ENCODE measurements around the gene CHADL. TPM values are rescaled to one million over a fixed set of nuclear protein-coding genes. Genes with fewer than 3 reads are reported as not detected.
"Not testable (repeated sequence)": the region's sequence is repeated elsewhere in the genome, so short reads cannot be mapped to it uniquely, and the experiment has no call there.

CHADL gene, protein sequence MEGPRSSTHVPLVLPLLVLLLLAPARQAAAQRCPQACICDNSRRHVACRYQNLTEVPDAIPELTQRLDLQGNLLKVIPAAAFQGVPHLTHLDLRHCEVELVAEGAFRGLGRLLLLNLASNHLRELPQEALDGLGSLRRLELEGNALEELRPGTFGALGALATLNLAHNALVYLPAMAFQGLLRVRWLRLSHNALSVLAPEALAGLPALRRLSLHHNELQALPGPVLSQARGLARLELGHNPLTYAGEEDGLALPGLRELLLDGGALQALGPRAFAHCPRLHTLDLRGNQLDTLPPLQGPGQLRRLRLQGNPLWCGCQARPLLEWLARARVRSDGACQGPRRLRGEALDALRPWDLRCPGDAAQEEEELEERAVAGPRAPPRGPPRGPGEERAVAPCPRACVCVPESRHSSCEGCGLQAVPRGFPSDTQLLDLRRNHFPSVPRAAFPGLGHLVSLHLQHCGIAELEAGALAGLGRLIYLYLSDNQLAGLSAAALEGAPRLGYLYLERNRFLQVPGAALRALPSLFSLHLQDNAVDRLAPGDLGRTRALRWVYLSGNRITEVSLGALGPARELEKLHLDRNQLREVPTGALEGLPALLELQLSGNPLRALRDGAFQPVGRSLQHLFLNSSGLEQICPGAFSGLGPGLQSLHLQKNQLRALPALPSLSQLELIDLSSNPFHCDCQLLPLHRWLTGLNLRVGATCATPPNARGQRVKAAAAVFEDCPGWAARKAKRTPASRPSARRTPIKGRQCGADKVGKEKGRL
- 0.76 TPM in 1 of 2 replicates, not detected in the other for total RNA-seq (2014; rRNA removed; shearing (Covaris generic))

DNA sequence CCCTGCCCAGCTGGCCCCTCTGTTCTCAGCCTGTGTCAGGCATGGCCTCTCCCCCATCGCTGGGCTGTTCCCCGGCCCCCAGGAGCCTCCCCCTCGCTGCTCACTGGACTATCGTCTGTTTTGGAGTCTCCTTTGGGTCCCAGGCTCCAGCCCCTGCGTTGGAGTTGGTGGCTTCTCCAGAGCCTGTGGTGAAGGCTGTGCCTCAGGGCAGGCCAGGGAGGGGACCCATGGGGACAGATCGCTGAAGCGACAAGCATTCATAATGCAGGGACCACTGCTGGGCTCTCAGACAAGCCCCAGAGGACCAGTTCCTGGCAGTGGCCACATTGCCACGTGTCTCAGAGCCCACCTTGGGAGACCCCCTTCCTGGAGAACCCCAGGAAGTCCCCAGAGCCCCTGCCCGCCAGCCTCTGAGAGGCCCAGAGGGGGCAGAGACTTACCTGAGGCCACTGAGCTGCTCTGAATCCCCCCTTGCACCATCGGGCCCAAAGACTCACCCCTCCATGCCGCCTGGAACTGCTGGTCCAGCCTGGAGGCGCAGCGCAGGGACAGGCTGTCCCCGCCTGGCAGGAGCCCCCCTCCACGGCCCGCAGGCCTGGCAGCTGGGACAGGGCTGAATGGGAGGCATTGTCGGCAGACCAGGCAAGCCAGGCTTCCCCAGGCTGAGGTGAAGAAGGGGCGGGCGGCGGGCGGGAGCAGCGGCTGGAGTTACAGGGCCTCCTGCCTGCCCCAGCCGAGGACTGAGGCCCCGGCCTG, at the start of gene CHADL:
CHADL (minus strand) TSS at position 555 of the 756 bp plus-strand sequence; CDS start at position 505, 50 bp downstream.
- no peak for DNase-seq (ENCODE audit: low spot score)

DNA sequence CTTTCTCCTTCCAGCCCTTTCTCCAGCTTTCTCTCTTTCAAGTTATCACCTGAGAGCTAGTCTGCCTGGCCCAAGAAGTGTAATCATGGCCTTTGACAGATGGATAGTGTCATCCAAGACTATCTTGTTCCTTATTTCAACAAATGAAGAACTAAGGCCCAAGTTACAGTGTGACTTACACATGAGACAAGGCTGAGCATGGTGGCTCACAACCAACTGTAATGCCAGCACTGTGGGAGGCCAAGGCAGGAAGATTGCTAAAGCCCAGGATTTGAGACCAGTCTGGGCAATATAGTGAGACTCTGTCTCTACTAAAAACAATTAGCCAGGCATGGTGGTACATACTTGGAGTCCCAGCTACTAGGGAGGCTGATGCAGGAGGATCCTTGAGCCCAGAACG, 48.9 kb upstream of the CHADL start:
- DNase-seq (ENCODE audit: low spot score), result no peak

DNA sequence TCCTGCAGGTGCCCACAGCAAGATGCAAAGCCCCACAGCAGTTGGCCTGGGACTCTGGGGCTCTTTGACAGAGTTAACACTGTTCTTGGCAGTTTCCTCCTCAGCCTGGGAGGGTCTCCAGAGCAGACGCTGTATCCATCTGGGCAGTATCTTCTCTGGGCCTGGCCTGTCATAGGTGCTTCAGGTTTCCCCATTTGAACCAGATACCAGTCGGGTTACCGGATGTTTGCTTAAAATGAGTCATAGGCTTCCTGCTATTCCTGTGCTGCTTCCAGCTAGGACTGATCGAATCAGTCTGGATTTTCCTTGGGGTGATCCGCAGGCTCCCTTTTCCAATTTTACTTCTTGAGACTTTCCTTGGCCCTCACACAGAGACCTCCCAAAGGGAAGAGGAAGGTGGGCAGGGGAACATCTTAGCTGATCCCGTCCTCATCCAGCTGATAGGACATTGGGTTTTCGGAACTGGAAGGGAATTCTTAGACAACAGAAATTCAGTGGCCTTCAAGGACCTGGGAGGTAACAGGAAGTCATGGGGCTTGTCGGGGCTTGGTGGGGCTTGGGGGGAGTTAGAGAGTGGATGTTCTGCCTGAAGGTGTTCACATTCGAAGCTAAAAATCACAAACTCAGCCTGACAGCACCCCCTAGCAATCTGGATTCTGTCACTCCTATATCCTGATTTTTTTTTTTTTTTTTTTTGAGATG, 47.7 kb upstream of the CHADL start:
- peak; percentile 83 for DNase-seq (ENCODE audit: low spot score)

DNA sequence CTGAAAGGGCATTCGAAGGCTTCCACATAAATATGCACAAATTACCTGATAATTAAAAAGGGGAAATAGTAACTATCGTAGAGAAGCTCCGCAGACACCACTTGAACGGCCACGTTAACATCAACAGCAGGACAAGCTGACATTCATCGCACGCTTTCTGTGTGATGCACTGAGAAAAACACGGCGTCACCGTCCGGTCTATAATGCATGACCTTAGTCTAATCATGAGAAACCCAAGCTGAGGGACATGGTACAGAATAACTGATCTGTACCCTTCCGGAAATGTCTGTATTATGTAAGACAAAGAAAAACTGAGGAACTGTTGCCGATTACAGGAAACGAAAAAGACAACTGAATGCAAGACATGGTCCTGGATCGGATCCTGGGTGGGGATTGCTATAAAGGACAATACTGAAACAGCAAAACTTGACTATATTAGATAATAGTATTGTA, 45.9 kb upstream of the CHADL start:
- no peak for DNase-seq (ENCODE audit: low spot score)

DNA sequence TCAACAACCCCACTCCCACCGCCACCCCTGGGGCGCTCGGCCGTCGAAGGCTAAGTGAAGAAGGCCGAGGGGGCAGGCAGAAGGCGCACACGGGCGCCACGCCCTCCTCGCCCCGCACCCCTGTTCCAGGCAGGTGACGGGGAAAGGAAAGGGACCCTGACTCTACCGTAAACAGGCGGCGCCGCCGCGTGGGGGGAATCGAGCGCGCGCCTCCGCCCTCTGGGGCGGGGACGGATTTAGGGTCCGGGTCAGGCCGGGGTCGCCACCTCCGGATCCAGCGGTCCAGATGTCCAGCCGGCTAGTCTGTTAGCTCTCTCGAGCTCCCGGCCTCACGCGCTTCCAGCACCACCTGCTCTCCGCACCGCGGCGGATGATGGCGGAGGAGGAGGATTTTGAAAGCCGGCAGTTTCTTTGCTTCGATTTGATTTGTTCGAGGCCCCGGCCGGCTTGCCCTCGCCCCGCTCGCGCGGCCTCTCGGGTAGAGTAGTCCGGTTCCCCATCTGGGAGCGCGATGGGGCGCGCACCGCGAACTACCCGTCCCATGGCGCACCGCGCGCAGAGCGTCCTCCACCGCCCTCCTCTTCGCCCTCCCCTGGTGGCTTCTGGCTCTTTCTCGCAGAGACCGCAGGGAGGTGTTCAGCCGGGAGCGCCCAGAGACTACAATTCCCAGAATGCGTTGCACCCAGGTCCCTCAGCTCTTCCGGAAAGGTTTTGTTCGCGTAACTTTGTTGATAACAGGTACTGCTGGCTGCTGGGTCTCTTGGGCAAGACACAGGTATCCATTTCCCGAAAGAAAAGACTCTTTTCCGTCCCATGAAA, 45.3 kb upstream of the CHADL start, which contains the start of gene RANGAP1:
RANGAP1 (minus strand) TSS at position 368 of the 819 bp plus-strand sequence. CDS start 5,143 bp downstream, outside the sequence.
- peak; percentile 97 for DNase-seq (ENCODE audit: low spot score)

DNA sequence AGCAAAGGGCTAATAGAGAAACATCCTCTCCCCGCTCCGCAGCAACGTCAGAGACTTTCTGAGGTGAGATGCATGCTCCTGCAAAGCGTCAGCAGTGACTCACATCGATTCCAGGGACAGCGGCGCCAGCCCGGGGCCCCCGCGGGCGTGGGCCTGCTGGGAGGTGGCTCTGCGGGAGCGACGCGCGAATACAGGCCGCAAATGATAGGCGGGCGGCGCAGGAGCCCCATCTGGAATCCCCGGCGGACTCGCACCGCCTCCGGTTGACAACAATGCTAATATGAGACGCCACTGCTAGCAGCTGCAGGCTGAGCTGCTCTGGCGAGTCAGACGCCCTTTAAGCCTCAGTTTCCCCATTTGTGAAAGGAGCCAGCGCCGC, 44.7 kb upstream of the CHADL start:
- peak; percentile 50 for DNase-seq (ENCODE audit: low spot score)

DNA sequence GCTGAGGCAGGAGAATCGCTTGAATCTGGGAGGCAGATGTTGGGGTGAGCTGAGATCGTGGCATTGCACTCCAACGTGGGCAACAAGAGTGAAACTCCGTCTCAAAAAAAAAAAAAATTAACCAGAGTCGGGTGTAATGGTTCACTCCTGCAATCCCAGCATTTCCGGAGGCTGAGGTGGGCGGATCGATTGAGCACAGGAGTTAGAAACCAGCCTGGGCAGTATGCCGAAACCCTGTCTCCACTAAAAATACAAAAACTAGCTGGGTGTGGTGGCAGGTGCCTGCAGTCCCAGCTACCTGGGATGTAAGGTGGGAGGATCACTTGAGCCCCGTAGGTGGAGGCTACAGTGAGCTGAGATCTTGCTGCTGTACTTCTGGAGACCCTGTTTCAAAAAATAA, 43.7 kb upstream of the CHADL start:
- DNase-seq (ENCODE audit: low spot score), result no peak

DNA sequence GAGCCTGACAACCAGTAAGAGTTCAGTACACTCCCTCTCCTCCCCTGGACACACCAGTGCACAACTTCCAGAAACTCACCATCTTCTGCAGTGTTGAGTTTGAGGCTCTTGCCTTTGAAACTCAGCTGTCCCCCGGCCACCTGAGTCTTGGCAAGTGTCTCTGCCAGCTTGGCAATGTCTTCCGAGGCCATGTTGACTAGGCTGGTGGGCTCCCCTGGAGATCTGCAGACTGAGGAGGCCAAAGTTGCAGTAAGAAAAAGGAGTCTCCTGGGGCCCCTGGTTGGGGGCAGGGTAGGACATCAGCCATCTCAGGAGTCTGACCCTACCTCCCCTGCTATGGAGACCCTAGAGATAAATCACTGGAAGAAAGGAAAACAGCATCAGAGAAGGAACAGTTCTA, 40.1 kb upstream of the CHADL start:
- no peak for DNase-seq (ENCODE audit: low spot score)

DNA sequence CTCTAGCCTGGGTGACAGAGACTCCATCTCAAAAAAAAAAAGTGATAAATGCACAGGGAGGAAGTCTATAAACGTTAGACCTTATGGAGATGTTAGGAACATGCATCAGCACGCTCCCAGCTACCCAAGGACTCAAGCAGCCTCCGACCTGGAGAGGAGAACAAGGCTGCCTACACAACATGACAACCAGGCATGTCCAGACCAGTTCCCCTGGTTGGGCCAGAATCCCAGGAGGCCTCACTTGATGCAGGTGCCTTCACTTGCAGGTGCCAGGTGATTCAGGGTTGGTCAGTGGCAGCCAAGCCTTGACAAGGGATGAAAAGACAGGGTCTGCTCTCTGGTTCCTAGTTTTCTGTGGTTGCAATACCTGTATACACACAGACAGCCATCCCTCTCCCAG, 39.3 kb upstream of the CHADL start:
- DNase-seq (ENCODE audit: low spot score), result no peak

DNA sequence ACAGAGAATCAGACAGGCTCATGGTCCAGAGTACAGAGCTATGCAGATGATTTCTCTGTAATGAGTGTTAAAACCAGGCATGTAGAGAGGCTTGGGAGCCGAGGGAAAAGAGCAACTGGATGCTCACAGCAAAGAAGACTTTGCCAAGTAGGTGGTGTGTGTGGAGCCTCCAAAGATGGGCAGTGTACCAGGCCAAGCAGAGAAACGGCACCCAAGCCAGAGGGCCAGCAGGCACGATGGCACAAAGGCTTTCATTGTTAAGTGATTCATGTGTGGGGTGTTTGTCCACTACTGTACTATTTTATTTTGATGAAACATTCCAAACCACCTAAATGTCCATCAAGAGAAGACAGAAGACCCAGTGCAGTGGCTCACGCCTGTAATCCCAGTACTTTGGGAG, 34.1 kb upstream of the CHADL start:
- no peak for DNase-seq (ENCODE audit: low spot score)

DNA sequence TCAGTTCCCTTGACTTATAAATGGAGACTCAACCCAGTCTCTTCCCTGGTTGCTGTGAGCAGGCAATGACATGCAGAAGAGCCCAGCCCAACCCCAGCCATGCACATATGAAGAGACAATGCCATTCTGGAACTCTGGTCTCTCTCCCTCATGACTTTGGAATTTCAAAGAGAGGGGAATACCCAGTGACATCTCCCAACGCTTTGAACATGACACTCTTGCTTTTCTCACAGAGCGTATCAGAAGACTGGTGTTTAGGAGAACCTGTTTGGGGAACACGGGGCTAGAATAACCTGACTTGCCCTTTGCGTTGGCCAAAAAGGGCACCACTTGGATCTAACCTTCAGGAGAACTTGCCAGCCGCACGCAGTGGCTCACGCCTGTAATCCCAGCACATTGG, 32.4 kb upstream of the CHADL start:
- DNase-seq (ENCODE audit: low spot score), result no peak

DNA sequence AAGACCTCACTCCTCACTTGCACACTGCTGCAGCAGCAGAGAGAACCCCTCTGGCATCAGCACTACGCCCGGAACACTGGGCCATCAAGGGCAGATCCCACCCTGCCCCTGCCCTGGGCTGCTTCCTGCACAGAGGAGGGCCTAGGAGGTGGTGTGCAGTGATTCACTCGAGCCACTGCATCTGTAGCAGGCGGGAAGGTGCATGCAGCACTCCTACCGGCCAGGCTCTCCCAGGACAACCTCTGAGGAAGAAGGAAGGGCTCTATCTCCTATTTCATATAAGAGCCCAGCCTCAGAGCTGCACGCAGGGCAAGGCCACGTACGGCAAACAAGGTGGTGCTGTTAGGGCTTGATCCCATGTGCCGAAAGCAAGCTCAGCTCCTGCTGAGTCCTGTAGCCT, 31.1 kb upstream of the CHADL start:
- no peak for DNase-seq (ENCODE audit: low spot score)

DNA sequence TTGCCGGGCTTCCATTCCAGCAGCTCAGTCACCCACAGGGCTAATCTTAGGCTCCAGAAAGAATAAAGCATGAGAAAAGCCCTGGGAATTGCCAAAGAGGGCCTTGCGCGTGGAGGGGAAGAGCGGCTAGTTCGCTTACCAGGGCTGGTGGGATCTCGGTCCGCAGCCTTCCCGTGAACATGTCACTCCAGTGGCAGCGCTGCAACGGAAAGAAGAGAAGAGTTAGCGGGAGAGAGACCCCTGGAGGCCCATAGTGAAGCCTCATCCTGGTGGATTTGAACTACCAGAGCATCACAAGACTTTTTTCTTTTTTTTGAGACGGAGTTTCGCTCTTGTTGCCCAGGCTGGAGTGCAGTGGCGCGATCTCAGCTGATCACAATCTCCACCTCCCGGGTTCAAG, 27.2 kb upstream of the CHADL start:
- DNase-seq (ENCODE audit: low spot score), result no peak

DNA sequence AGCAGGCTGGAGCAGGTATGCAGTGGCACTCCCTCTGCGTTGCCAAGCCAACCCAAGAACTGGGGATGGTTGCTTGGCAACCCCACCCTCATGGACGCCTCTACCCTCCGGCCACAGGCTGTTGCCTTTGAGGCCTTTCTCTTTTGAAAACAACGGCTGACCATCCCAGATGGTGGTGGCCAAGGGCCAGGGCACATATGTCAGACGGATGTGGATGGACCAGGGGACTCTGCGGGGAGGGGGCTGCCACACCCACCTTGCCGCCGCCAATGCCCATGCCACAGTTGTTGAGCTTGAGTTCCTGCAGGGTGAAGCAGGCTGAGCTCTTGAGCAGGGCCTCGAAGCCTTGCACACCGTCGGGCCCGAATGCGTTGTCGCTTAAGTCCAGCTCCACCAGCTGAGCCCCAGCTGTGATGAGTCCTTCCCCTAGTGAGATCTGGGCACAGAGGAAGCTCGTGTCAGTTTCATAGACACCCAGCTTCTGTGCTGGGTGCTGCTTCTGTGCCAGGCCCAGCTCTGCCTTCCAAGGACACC, 23.7 kb upstream of the CHADL start:
- DNase-seq (ENCODE audit: low spot score), result no peak

DNA sequence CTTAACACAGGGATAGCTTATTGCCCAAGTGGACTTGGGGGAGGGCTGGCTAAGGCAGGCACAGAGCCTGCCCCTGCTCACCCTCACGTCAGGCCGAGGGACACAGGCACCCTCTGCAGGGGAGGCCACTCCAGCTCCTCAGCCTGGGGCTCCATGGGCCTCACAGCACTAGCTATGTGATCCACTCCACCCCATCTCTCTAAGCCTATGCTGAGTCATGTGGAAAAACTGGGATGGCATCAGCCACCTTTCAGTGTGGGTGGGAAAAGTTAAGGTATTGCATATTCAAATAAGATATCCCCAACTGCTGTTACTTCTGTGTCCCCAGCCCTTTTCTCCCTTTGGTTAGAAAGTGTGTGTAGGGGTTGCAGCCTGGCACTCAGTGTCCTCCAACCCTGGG, 23.0 kb upstream of the CHADL start:
- DNase-seq (ENCODE audit: low spot score), result no peak

DNA sequence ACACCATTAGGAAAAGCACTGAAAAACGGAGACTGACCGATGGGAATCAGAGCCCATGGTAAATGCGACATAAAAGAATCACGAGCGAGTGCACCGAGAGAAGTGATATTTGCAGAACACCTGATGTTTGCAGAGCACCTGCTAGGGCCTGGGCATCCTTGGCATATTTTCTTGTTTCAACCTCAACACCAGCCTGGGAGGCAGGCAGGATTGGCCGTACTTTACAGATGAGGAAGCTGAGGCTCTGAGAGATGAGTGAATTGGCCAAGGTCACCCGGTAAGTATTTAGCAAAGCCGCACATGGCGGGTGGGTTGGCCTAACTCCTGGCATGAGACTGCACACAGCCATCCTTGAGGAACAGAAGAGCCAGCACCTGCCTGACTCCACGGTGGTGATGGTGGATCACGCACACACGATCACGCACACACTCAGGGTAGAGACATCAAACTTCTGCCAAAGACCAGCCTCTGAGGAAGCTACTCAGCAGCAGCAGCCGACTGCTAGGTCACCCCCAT, 21.6 kb upstream of the CHADL start:
- no peak for DNase-seq (ENCODE audit: low spot score)

DNA sequence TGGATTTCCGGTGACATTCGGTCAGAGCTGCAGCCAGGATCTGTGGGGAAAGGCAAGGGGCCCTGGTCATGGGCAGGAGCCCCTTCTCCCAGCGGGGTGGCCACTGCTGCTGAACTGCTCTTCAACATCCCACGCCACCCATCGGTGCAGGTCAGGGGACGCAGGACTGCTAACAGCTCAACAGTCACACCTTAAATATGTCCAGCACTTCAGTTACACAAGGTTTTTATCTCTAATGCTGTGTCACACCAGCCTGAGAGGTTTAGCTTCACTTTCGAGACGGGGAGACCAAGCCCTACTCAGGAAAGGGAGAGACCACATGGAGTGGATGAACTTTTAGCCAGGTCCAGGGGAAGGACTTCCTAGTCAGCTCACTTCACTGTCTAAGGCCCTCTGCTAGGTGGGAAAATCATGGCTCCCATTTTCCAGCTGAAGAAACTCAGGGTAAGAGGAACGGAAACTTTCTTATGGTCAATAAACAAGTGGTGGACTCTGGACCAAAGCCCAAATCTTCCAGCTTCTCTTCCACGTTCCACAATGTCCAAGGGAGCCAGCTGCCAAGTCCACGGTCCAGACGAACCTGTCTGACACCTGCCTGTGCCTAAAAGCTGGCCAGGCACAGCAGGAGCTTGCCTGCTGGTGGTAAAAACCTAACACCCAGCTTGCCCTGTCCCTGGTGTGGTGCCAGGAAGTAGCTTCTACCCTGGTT, 21.0 kb upstream of the CHADL start:
- DNase-seq (ENCODE audit: low spot score), result no peak

DNA sequence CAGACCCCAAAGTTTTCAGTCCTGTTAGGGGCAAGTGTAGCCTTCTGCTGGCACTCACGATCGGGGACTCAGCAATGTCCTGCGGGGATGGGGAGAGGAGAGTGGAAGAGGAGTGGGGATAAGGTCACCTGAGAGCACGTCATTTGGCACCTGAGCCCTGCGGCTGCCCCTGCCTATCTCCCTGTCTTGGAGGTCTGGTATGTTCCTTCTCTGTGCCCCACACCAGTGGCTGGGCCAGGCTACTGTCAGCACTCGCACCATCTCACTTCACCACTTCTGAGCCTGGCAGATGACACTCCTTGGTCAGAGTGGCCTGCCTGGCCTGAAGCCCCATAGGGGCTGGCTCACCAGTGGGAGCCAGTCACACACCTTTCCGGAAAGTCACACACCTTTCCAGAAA, 20.1 kb upstream of the CHADL start:
- DNase-seq (ENCODE audit: low spot score), result no peak

DNA sequence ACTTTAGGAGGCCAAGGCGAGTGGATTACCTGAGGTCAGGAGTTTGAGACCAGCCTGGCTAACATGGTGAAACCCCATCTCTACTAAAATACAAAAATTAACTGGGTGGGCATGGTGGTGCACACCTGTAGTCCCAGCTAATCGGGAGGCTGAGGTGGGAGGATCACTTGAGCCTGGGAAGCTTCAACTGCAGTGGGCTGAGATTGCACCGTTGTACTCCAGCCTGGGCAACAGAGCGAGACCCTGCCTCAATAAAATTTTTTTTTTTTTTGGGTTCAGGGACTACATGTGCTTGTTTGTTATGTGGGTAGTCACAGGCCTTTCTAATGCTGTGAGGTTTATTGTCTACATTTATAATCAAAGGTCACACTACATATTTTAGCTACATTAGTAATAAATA, 19.0 kb upstream of the CHADL start:
- not testable (repeated sequence) for DNase-seq (ENCODE audit: low spot score)

Data from HT-29 (cell line).